DMS153 treated with DMSO at 0.1 percent for 48 hours (cell line): ENCODE data around the gene ESRRG.

ENCODE experiments used
- DNase-seq: peaks from one replicate; lab custom pipeline; 2025; ENCODE audit not compliant: unreplicated experiment; lab: John Stamatoyannopoulos, UW

ESRRG gene

GRCh38 chr1:216457356-216457755 is 265.9 kb downstream of the ESRRG start:
- no peak for DNase-seq

GRCh38 chr1:216456682-216457081 is 266.5 kb downstream of the ESRRG start:
- no peak for DNase-seq

GRCh38 chr1:216453777-216454176 is 269.5 kb downstream of the ESRRG start:
- DNase-seq = no peak
